GM12892 (cell line): ENCODE results near the gene OTULIN.

Experiments used
- POLR2A ChIP-seq: IDR thresholded peaks from 2 replicates; pipeline ENCODE4 v1.6.1; 2011; ENCODE audit warnings: low read depth, low read length, control low read depth
- POLR2AphosphoS5 ChIP-seq: IDR thresholded peaks from 2 replicates; pipeline ENCODE4 v1.6.1; 2011; ENCODE audit warnings: low read depth, low read length, control low read depth
- TAF1 ChIP-seq: IDR thresholded peaks from 2 replicates; pipeline ENCODE4 v1.6.1; 2011; ENCODE audit warnings: low read depth, mild to moderate bottlenecking, control low read depth, low read length, borderline replicate concordance

- TF ChIP-seq POLR2A = no peak
- no peak for TF ChIP-seq POLR2AphosphoS5
- TF ChIP-seq TAF1 = no peak
These were observed 22.6 kb downstream of the OTULIN start for GRCh38 chr5:14687023-14687665.
